Endothelial cell of umbilical vein (primary cell): ENCODE results near the gene KIF25. TPM values are rescaled to one million over a fixed set of nuclear protein-coding genes. Genes with fewer than 3 reads are reported as not detected.

Experiments
- BruUV-seq: library from RNA; stranded (reverse); fragments of 400-500 nt; replicated peaks from 2 replicates; lab custom pipeline; 2021; lab: Mats Ljungman, UMichigan
- CTCF ChIA-PET: fragments of 300-600, 350-600 bp; sonication (Branson Sonifier 250); formaldehyde crosslinking; loops from one replicate; lab custom pipeline; 2021; ENCODE audit warnings: antibody characterized with exemption, inconsistent platforms; lab: Charles Lee
- POLR2A ChIA-PET: fragments of 300-600, 350-600 bp; sonication (Branson Sonifier 250); formaldehyde crosslinking; loops from one replicate; lab custom pipeline; 2021; ENCODE audit warnings: antibody characterized with exemption, inconsistent platforms; lab: Charles Lee
- DNase-seq: peaks from one replicate; pipeline ENCODE4 v3.0.0-alpha.2; 2011; ENCODE audit warnings: low read depth, low spot score
- FAIRE-seq: peaks from 2 replicates; lab custom pipeline; 2011; peaks lifted over from hg19 to GRCh38; lab: Jason Lieb, UNC
- H2AFZ ChIP-seq: 2 replicates; pipeline ENCODE4 v1.6.0; 2012; ENCODE audit warnings: low read depth, low read length, control low read depth, inconsistent platforms
- H3K27ac ChIP-seq: 2 replicates; pipeline ENCODE4 v1.5.1; 2011; ENCODE audit warnings: low read depth, mild to moderate bottlenecking, control low read depth, low read length, moderate library complexity; ENCODE audit not compliant: insufficient read depth
- H3K27me3 ChIP-seq, 2 experiments: 2 replicates each; pipeline versions ENCODE4 v1.6.0 to v1.6.1; 2011; ENCODE audit warnings: low read length in 2 of 2, mixed read lengths in 1 of 2; ENCODE audit not compliant: control insufficient read depth in 2 of 2, insufficient read depth in 2 of 2
- H3K36me3 ChIP-seq, 2 experiments: 2 replicates in 1 of 2; 3 replicates in 1 of 2; pipeline ENCODE4 v1.5.1; 2011; ENCODE audit warnings: low read length in 2 of 2, mild to moderate bottlenecking in 1 of 2, moderate library complexity in 1 of 2; ENCODE audit not compliant: control insufficient read depth in 2 of 2, insufficient read depth in 2 of 2; ENCODE audit errors: extremely low read depth in 1 of 2
- H3K4me1 ChIP-seq: 3 replicates; pipeline ENCODE4 v1.5.1; 2011; ENCODE audit warnings: mild to moderate bottlenecking, low read length; ENCODE audit not compliant: control insufficient read depth, insufficient read depth; ENCODE audit errors: extremely low read depth
- H3K4me2 ChIP-seq: 2 replicates; pipeline ENCODE4 v1.6.1; 2011; ENCODE audit warnings: low read length, control low read depth, mixed read lengths; ENCODE audit not compliant: insufficient read depth
- H3K4me3 ChIP-seq, 3 experiments: fragments of 200-600 bp in 1 of 3; sonication (generic), shearing (Covaris generic) in 1 of 3; replicated peaks in 1 of 3; 2 replicates each; pipeline ENCODE4 v1.5.1; 2011 to 2016; ENCODE audit warnings: control low read depth in 3 of 3, low read length in 3 of 3, mild to moderate bottlenecking in 2 of 3, inconsistent platforms in 1 of 3, low read depth in 1 of 3, moderate library complexity in 1 of 3; ENCODE audit not compliant: insufficient read depth in 1 of 3
- H3K79me2 ChIP-seq: 2 replicates; pipeline ENCODE4 v1.6.0; 2012; ENCODE audit warnings: low read length, inconsistent platforms; ENCODE audit not compliant: control insufficient read depth, insufficient read depth
- H3K9ac ChIP-seq: replicated peaks from 2 replicates; pipeline ENCODE3; 2011; ENCODE audit warnings: low read length, control low read depth; ENCODE audit not compliant: insufficient read depth; ENCODE audit errors: extremely low read depth
- H3K9me1 ChIP-seq: replicated peaks from 3 replicates; pipeline ENCODE4 v1.6.0; 2011; ENCODE audit warnings: mild to moderate bottlenecking, low read length; ENCODE audit not compliant: control insufficient read depth, insufficient read depth; ENCODE audit errors: extremely low read depth
- H3K9me3 ChIP-seq: replicated peaks from 2 replicates; pipeline ENCODE4 v1.5.1; 2012; ENCODE audit warnings: low read length, inconsistent platforms; ENCODE audit not compliant: control insufficient read depth, insufficient read depth
- H4K20me1 ChIP-seq: replicated peaks from 2 replicates; pipeline ENCODE3; 2011; ENCODE audit warnings: mild to moderate bottlenecking, low read length; ENCODE audit not compliant: control insufficient read depth, insufficient read depth; ENCODE audit errors: extremely low read depth
- EZH2 ChIP-seq: IDR thresholded peaks from 2 replicates; pipeline ENCODE4 v1.6.1; 2012; ENCODE audit warnings: borderline replicate concordance, low read depth, mild to moderate bottlenecking, moderate library complexity, low read length, inconsistent platforms; ENCODE audit not compliant: severe bottlenecking
- FOS ChIP-seq: IDR thresholded peaks from 2 replicates; pipeline ENCODE4 v1.6.1; 2011; ENCODE audit warnings: mild to moderate bottlenecking, low read length, moderate library complexity, borderline replicate concordance; ENCODE audit not compliant: insufficient read depth
- GATA2 ChIP-seq: IDR thresholded peaks from 2 replicates; pipeline ENCODE4 v1.7.0; 2011; ENCODE audit warnings: low read depth, mild to moderate bottlenecking, moderate library complexity, mixed read lengths, low read length; ENCODE audit not compliant: insufficient read length, insufficient read depth
- JUN ChIP-seq: IDR thresholded peaks from 2 replicates; pipeline ENCODE4 v1.6.1; 2011; ENCODE audit warnings: borderline replicate concordance, low read depth; ENCODE audit not compliant: insufficient read length, insufficient read depth
- MYC ChIP-seq: IDR thresholded peaks from one replicate; pipeline ENCODE4 v1.6.1; 2011; ENCODE audit warnings: mild to moderate bottlenecking, low read depth, low read length
- POLR2A ChIP-seq: IDR thresholded peaks from 2 replicates; pipeline ENCODE4 v1.6.1; 2012; ENCODE audit warnings: low read depth, mild to moderate bottlenecking, control low read depth, low read length
- POLR2AphosphoS5 ChIP-seq: IDR thresholded peaks from 2 replicates; pipeline ENCODE4 v1.6.1; 2012; ENCODE audit warnings: low read depth, mild to moderate bottlenecking, control low read depth, low read length, moderate library complexity; ENCODE audit not compliant: insufficient read depth
- dilution Hi-C: fragments of 300-500 bp; cut with MboI; formaldehyde crosslinking; loops from one replicate; pipeline ENCODE4 v1.15.0; 2019; ENCODE audit warnings: low sequenced_read_pairs; ENCODE audit not compliant: extremely low pct_ligation_motif_present
- intact Hi-C: fragments of 100-400 bp; cut with micrococcal nuclease; formaldehyde crosslinking; loops from one replicate; pipeline ENCODE4 v1.10.0; 2022
- polyA plus RNA-seq, 4 experiments: library from polyadenylated mRNA; depleted of rRNA in 3 of 4; stranded (reverse) in 3 of 4; unstranded in 1 of 4; fragments of >200 nt; gene quantifications; 2 replicates each; pipeline versions ENCODE4 v1.2.1 to v1.2.3, GENCODE V29; 2011 to 2012; ENCODE audit warnings: missing spikeins in 1 of 4
- total RNA-seq: library from RNA; stranded (reverse); gene quantifications from 2 replicates; pipeline ENCODE4 v1.2.3, GENCODE V29; 2021
- TF ChIP-seq, protein P1 (sequence below), 2 donors: IDR thresholded peaks; 1 replicate in 1 of 2; 2 replicates in 1 of 2; pipeline ENCODE4 v1.5.1; 2011; ENCODE audit warnings: low read length in 2 of 2, mild to moderate bottlenecking in 2 of 2, moderate library complexity in 2 of 2, control low read depth in 1 of 2, inconsistent platforms in 1 of 2, low read depth in 1 of 2; ENCODE audit not compliant: insufficient read depth in 1 of 2; ENCODE audit errors: extremely low read depth in 1 of 2
- TF ChIP-seq, protein P2 (sequence below): IDR thresholded peaks from 2 replicates; pipeline ENCODE4 v1.6.1; 2011; ENCODE audit not compliant: insufficient read depth, insufficient read length

KIF25 gene
- total and polyA plus RNA-seq, 2 donors (not counting 3 experiments of a cell fraction or from before 2014, with no cell fraction given), result not detected

DNA sequence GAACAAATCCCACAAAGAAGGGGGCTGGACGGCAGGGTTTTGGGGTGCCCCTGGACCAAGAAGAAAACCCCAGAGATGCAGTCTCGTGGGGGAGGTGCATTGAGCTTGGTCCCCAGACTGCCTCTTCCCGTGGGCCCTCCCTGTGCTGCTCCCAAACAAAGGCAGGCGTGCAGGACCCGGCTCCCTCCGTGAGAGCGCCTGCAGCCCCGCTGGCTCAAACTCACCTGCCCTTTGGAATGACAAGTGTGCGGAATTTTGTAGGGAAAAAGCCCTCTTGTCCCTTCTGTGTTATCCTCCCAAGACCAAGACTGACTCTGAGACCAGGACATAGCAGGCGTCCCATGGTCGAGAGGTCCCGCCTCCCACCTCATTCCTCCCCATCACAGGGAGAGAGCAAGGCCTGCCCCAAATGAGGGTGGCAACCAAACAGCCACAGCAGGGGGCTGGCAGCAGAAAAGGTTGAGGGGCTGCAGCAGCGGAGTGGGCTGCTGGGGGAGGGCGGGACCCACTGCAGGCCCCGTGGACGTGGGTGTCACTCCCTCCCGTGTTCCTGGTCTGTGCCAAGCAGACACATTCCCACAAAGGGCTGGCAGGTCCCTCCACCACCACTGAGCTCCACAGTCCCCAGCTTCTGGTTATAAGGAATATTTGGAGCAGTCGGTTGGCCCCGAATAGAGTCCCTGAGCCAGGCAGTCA lies 87.1 kb downstream of the KIF25 start:
- H3K9me3 ChIP-seq, result no peaks in the 10 kb centered on the region

More for the DNA sequence above, 87.1 kb downstream of the KIF25 start:
- Histone ChIP-seq H4K20me1 (no peaks in the 10 kb centered on the region), H3K4me3 (no peak overlapping the region), H3K79me2 (no peaks in the 10 kb centered on the region), H3K36me3 (no peaks in the 10 kb centered on the region), H2AFZ (no peak overlapping the region), H3K27ac (no peak overlapping the region), H3K9ac (no peak overlapping the region), H3K4me1 (no peaks in the 10 kb centered on the region), H3K4me2 (no peak overlapping the region), H3K27me3 (no peaks in the 10 kb centered on the region), H3K9me1 (no peaks in the 10 kb centered on the region)
- intact Hi-C loops (no loop called here), dilution Hi-C loops (no loop called here)
- TF ChIP-seq, protein P1, sequence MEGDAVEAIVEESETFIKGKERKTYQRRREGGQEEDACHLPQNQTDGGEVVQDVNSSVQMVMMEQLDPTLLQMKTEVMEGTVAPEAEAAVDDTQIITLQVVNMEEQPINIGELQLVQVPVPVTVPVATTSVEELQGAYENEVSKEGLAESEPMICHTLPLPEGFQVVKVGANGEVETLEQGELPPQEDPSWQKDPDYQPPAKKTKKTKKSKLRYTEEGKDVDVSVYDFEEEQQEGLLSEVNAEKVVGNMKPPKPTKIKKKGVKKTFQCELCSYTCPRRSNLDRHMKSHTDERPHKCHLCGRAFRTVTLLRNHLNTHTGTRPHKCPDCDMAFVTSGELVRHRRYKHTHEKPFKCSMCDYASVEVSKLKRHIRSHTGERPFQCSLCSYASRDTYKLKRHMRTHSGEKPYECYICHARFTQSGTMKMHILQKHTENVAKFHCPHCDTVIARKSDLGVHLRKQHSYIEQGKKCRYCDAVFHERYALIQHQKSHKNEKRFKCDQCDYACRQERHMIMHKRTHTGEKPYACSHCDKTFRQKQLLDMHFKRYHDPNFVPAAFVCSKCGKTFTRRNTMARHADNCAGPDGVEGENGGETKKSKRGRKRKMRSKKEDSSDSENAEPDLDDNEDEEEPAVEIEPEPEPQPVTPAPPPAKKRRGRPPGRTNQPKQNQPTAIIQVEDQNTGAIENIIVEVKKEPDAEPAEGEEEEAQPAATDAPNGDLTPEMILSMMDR (IDR thresholded peaks at IDR 0.05; ENCODE audit: extremely low read depth in 1 of 2, insufficient read depth in 1 of 2, low read depth in 1 of 2, low read length in 2 of 2), result no peak
- TF ChIP-seq EZH2, result no peak
- TF ChIP-seq, protein P2, sequence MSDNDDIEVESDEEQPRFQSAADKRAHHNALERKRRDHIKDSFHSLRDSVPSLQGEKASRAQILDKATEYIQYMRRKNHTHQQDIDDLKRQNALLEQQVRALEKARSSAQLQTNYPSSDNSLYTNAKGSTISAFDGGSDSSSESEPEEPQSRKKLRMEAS, result no peak
- TF ChIP-seq POLR2A, result no peak
- no peak for TF ChIP-seq JUN
- no peak for TF ChIP-seq FOS
- TF ChIP-seq POLR2AphosphoS5, result no peak
- TF ChIP-seq MYC, result no peak
- no peak for TF ChIP-seq GATA2
- FAIRE-seq (no peak), DNase-seq (no peak)
- no TSS peak for BruUV-seq
- ChIA-PET POLR2A (no interaction called here), CTCF (no interaction called here)
